ENCODE results near the gene MYBBP1A. TPM values are rescaled to one million over a fixed set of nuclear protein-coding genes. Genes with fewer than 3 reads are reported as not detected.

Gene MYBBP1A, protein sequence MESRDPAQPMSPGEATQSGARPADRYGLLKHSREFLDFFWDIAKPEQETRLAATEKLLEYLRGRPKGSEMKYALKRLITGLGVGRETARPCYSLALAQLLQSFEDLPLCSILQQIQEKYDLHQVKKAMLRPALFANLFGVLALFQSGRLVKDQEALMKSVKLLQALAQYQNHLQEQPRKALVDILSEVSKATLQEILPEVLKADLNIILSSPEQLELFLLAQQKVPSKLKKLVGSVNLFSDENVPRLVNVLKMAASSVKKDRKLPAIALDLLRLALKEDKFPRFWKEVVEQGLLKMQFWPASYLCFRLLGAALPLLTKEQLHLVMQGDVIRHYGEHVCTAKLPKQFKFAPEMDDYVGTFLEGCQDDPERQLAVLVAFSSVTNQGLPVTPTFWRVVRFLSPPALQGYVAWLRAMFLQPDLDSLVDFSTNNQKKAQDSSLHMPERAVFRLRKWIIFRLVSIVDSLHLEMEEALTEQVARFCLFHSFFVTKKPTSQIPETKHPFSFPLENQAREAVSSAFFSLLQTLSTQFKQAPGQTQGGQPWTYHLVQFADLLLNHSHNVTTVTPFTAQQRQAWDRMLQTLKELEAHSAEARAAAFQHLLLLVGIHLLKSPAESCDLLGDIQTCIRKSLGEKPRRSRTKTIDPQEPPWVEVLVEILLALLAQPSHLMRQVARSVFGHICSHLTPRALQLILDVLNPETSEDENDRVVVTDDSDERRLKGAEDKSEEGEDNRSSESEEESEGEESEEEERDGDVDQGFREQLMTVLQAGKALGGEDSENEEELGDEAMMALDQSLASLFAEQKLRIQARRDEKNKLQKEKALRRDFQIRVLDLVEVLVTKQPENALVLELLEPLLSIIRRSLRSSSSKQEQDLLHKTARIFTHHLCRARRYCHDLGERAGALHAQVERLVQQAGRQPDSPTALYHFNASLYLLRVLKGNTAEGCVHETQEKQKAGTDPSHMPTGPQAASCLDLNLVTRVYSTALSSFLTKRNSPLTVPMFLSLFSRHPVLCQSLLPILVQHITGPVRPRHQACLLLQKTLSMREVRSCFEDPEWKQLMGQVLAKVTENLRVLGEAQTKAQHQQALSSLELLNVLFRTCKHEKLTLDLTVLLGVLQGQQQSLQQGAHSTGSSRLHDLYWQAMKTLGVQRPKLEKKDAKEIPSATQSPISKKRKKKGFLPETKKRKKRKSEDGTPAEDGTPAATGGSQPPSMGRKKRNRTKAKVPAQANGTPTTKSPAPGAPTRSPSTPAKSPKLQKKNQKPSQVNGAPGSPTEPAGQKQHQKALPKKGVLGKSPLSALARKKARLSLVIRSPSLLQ (N-terminal part only)
- 66.6 and 68.1 TPM in 2 replicates for total RNA-seq

DNA sequence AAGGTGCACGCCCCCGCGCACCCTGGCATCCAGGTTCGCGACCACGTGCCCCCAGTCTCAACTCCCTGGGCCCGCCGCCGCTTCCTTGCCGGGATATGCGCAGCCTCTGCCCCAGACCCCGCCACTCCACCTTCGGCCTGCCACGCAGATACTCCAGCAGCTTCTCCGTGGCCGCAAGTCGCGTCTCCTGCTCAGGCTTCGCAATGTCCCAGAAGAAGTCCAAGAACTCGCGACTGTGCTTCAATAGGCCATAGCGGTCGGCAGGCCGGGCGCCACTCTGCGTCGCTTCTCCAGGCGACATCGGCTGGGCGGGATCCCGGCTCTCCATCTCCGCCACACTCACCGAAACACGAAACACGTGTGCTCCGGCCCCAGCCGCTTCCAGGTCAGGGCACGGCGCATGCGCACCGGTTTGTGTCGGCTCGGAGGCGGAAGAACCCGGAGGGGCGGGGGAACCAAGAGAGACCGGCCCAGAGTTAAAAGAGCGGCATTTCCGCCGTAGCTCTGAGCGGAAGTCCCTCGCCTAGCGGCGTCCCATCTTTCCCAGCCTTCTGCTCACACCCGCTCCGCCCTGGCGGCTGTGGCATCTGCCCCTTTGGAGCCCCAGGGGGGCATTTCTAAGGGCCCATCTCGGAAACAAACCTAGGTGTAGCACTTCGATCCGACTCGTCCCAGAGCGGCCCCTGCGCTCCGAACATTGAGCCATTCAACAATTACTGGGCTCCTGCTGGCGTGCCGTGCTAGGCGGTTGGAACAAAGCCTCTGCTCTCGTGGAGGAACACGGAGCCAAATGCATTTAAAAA is at the start of gene MYBBP1A:
Gene MYBBP1A, minus strand, starts transcription at position 388 of the 803 bp plus-strand sequence. Its CDS starts 60 bp downstream, at position 328.

DNA sequence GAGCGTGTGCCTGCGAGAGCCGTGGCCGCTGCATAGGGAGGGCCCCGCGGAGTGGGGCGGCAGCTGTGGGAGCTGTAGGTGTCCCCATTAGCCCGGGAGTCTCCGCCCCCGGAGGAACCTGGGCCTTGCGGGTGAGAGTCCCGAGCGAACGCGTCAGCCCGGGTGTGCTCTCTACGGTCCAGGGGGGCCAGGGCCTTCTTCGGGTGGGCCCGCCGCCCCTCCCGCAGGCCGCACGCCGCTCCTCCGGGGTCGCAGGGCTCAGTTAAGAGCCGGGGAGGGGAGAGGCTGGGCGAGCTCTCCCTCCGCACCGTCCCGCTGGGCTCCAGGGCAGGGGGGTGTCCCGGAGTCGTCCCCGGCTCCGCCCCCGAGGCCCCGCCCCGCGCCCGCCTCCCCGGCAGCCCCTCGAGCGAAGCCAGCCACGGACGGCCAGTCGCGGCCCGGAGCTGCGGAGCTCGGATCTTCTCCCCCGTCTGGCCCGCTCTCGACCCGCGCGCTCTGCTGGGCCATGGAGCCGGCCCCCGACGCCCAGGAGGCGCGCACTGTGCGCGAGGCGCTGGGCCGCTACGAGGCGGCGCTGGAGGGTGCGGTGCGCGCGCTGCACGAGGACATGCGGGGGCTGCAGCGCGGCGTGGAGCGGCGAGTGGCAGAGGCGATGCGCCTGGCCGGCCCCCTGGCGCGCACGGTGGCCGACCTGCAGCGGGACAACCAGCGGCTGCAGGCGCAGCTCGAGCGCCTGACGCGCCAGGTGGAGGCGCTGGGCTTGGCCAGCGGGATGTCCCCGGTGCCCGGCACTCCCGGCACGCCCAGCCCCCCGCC is 29.1 kb upstream of the MYBBP1A start, which contains the start of gene SMTNL2:
Gene SMTNL2, plus strand, starts transcription at position 429 of the 816 bp plus-strand sequence. Its CDS starts 77 bp downstream, at position 506.

DNA sequence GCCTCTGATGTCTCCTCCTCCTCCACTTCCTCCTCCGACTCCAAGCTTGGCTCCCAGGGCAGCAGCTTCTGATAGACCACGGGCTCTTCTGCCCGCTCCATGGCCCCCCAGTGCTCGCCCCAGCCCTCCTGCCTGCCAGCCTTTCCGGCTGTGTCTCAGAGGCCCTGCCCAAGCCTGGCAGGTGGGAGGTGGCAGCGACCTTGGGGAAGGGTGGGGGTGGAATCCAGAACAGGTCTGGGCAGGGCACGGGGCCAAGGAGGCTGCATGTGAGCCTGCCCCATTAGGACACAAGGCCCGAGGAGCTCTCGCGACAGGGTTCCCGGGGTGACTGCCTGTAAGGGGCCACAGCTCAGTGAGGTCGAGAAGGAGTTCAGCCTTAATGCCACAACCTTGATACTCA is 5.2 kb upstream of the MYBBP1A start, which contains the start of gene GGT6:
Gene GGT6, minus strand, starts transcription at position 157 of the 400 bp plus-strand sequence. Its CDS starts 56 bp downstream, at position 101.

DNA sequence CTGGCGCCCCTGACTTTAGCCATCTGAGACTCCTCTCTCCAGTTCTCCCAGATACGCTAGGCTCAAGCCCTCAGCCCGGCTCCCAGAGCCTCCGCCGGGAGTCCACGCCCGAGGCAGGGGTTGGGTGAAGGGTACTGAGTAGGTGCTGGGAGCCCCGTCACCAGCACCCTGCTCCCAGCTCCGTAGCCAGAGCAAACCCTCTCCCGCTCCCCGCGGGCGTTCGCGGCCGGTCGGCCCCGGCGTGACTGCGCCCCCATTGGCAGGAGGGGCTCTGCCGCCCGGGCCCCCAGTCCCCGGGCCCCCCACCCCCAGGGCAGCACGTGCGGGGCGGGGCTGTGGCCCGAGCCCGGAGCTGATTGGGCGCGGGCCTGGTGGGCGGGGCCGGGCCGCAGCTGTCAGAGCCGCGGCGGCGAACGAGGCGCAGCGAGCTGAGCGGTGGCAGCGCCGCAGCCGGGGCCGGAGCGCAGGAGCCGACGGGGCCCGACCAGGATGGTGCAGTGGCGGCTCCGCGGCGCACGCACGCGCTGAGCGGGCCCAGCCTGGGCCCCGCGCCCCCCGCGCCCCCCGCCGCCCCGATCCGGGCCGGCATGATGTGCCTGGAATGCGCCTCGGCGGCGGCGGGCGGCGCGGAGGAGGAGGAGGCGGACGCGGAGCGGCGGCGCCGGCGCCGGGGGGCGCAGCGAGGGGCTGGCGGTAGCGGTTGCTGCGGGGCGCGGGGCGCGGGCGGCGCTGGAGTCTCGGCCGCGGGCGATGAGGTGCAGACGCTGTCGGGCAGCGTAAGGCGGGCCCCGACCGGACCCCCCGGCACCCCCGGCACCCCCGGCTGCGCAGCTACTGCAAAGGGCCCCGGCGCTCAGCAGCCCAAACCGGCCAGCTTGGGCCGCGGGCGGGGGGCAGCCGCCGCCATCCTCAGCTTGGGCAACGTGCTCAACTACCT is 56.5 kb downstream of the MYBBP1A start, which contains the start of gene SPNS2:
Gene SPNS2, plus strand, starts transcription at position 421 of the 937 bp plus-strand sequence. Its CDS starts 167 bp downstream, at position 588.

Other genes with a start within 250 kb of the MYBBP1A start
- 36.0 and 42.7 TPM in 2 replicates for gene UBE2G1, start 188.7 kb downstream of the MYBBP1A start, total RNA-seq
- gene SPNS3, start 121.4 kb downstream of the MYBBP1A start, total RNA-seq, result not detected in 2 replicates
- 0.15 TPM in 1 of 2 replicates, not detected in the other for gene SPNS2, start 56.5 kb downstream of the MYBBP1A start, total RNA-seq
- gene GGT6, start 5.2 kb upstream of the MYBBP1A start, total RNA-seq, result not detected in 2 replicates
- 0.15 TPM in 1 of 2 replicates, not detected in the other for gene SMTNL2, start 29.1 kb upstream of the MYBBP1A start, total RNA-seq
- gene ALOX15, start 86.3 kb upstream of the MYBBP1A start, total RNA-seq, result not detected in 2 replicates
- 25.7 and 35.5 TPM in 2 replicates for gene PELP1, start 148.8 kb upstream of the MYBBP1A start, total RNA-seq
- gene ARRB2, start 155.2 kb upstream of the MYBBP1A start, total RNA-seq, result 8.6 and 12.9 TPM in 2 replicates
- gene MED11, start 176.0 kb upstream of the MYBBP1A start, total RNA-seq, result 19.8 and 23.9 TPM in 2 replicates
- gene ZMYND15, start 184.4 kb upstream of the MYBBP1A start, total RNA-seq, result not detected in 2 replicates
- gene CXCL16, start 184.5 kb upstream of the MYBBP1A start, total RNA-seq, result 0.34 and 0.59 TPM in 2 replicates
- not detected in 2 replicates for gene TM4SF5, start 216.5 kb upstream of the MYBBP1A start, total RNA-seq
- gene VMO1, start 231.0 kb upstream of the MYBBP1A start, total RNA-seq, result 0.50 TPM in 1 of 2 replicates, not detected in the other
- not detected in 2 replicates for gene GLTPD2, start 233.6 kb upstream of the MYBBP1A start, total RNA-seq
- 280 and 286 TPM in 2 replicates for gene PSMB6, start 240.8 kb upstream of the MYBBP1A start, total RNA-seq

All from bronchus fibroblast of lung (primary cell).